BJ (cell line): ENCODE results near the gene NOTCH4. TPM values are rescaled to one million over a fixed set of nuclear protein-coding genes. Genes with fewer than 3 reads are reported as not detected.

Source experiments
- CTCF ChIA-PET: fragments of 350-600 bp; formaldehyde crosslinking; extraction: SDS; loops from one replicate; lab custom pipeline; 2021; ENCODE audit warnings: antibody characterized with exemption, inconsistent platforms; lab: Yijun Ruan, JAX
- POLR2A ChIA-PET: fragments of 300-600 bp; sonication (Branson Sonifier 250); formaldehyde crosslinking; extraction: SDS; loops from one replicate; lab custom pipeline; 2021; ENCODE audit warnings: antibody characterized with exemption; lab: Charles Lee
- DNase-seq: peaks from one replicate; pipeline ENCODE4 v3.0.0-alpha.2; 2011; ENCODE audit warnings: low read depth
- H3K27me3 ChIP-seq: 2 replicates; pipeline ENCODE4 v1.6.0; 2011; ENCODE audit warnings: low read length; ENCODE audit not compliant: control insufficient read depth, insufficient read depth
- H3K36me3 ChIP-seq: 2 replicates; pipeline ENCODE4 v1.5.1; 2011; ENCODE audit warnings: low read length; ENCODE audit not compliant: control insufficient read depth, insufficient read depth
- H3K4me3 ChIP-seq: 2 replicates; pipeline ENCODE4 v1.5.1; 2011; ENCODE audit warnings: low read depth, mild to moderate bottlenecking, control low read depth, low read length
- polyA plus RNA-seq: library from polyadenylated mRNA; depleted of rRNA; stranded (reverse); fragments of >200 nt; gene quantifications from 2 replicates; pipeline ENCODE4 v1.2.3, GENCODE V29; 2011
- TF ChIP-seq, protein P1 (sequence below): IDR thresholded peaks from 2 replicates; pipeline ENCODE4 v1.5.1; 2011; ENCODE audit warnings: low read depth, mild to moderate bottlenecking, control low read depth, inconsistent platforms, low read length, moderate library complexity; ENCODE audit not compliant: insufficient read depth

NOTCH4 gene
- polyA plus RNA-seq, 1 experiment: 0.42 TPM

DNA sequence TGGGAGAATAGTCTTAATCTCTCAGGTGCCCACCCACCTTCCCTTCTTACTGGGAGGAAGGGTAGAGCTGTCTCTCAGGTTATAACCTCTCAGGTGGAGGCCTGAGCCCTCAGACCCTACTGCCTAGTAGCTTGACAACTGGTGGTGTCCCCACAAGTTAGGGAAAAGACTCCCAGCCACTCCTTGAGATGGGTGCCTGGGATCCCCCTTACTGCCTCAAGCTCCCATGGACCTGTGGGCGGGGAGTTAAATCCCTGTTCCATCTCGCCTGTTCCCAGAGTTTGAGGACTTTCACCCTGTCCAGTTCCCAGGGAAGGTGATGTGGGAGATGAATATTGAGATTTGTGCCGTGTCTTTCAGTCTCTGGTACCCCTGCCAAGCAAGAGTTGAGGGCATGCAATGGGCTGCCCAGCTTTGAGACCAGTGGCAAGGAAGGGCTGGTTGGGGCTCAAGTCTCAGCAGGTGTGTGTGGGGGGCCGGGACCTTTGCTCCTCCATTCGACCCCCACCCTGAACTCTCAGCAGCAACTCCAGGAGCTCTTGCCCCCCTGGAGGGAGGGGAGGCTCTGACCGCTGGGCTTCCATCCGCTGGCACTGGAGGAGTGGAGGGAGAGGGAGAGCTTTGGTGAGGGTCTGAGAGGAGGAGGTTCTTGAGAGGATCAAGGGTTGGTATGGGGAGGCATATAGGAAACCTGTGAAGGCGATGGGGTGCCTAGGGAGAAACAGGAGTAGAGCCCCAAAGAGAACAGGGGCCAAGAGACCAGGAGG is 32.8 kb downstream of the NOTCH4 start:
- CTCF ChIA-PET: interaction anchor here (0.6 to 2.1 kb wide), 2 partner anchors 14 to 562 kb away, joined by 3 to 7 read pairs; no protein-coding TSS in a partner anchor
- Histone ChIP-seq H3K36me3 (peaks cover 3% of the 10 kb centered on the region; the same call in 1 of the 2 replicates), H3K4me3 (peak overlapping the region; percentile 74), H3K27me3 (no peaks in the 10 kb centered on the region)
- POLR2A ChIA-PET: interaction anchor here (0.6 to 1.4 kb wide), 2 partner anchors 329 to 781 kb away, joined by 4 read pairs; partner anchors contain the start of gene NEU1
- no peak for DNase-seq
- TF ChIP-seq, protein P1, sequence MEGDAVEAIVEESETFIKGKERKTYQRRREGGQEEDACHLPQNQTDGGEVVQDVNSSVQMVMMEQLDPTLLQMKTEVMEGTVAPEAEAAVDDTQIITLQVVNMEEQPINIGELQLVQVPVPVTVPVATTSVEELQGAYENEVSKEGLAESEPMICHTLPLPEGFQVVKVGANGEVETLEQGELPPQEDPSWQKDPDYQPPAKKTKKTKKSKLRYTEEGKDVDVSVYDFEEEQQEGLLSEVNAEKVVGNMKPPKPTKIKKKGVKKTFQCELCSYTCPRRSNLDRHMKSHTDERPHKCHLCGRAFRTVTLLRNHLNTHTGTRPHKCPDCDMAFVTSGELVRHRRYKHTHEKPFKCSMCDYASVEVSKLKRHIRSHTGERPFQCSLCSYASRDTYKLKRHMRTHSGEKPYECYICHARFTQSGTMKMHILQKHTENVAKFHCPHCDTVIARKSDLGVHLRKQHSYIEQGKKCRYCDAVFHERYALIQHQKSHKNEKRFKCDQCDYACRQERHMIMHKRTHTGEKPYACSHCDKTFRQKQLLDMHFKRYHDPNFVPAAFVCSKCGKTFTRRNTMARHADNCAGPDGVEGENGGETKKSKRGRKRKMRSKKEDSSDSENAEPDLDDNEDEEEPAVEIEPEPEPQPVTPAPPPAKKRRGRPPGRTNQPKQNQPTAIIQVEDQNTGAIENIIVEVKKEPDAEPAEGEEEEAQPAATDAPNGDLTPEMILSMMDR: no peak

DNA sequence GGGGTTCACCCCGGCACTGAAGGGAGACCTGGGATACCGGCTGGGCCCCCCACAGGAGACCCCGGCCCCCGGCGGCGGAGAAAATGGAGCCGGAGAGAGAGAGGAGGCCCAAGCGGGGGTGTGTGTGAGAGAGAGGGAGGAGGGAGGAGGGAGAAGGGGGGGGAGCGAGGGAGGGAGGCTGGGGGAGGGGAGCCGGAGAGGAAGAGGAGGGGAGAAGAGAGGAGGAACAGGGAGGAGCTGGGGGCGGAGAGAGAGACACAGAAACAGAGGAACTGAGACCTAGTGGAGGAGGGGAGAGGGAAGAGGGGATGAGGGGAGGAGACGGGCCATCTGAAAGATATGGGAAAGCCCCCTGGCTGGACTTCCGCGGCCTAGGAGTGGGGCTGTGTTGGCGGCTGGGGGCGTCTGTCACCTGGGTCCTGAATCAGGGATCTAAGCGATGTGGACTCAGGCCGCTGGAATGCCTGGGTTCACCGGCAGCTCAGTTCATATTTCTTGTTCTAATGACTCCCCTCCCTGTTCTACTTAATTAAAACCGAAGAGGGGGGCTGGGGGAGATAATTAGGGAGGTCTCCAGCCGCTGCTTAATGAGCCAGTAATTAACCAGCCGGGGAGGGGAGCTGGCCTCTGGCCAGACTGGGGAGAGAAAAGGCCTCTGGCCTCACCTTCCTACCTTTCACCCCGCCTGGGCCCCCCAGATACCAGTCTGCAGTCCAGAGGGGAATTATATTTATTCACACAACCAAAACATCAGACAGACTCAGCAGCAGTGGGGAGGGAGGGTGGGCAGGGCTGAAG is 33.6 kb downstream of the NOTCH4 start, which contains the start of gene PBX2:
PBX2 (minus strand) TSS at position 149 of the 798 bp plus-strand sequence. CDS start 287 bp downstream, outside the sequence.
- peak; percentile 38 for DNase-seq
- TF ChIP-seq, protein P1: no peak
- Histone ChIP-seq H3K4me3 (peak within 1 kb of the TSS; percentile 74), H3K36me3 (peaks cover 3% of the 10 kb centered on the region; the same call in 1 of the 2 replicates), H3K27me3 (no peaks in the 10 kb centered on the region)
- ChIA-PET CTCF (interaction anchor here (0.6 to 2.1 kb wide), 3 partner anchors 13 to 561 kb away, joined by 3 to 8 read pairs (median 7); no protein-coding TSS in a partner anchor), POLR2A (interaction anchor here (0.6 to 1.4 kb wide), 5 partner anchors 13 to 781 kb away, joined by 4 to 6 read pairs (median 4); partner anchors contain the start of gene NEU1)

DNA sequence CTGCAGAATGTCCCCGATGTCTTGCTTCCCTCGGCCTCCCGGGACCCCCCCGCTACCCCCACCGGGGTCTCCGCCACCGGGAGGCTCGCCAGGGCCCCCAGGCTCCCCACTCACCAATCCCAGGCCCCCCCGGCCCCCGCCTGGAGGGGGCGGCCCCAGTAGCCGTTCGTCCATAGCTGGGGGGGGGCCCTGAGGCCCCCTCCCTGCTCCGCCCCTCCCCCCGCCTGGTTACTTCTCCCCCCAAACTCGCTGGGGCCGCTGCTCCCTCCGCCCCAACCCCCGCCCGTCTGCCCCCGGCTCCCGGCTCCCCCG is 34.2 kb downstream of the NOTCH4 start:
- DNase-seq: no peak
- TF ChIP-seq, protein P1: no peak
- no peaks in the 10 kb centered on the region for H3K27me3 ChIP-seq
- H3K36me3 ChIP-seq: peaks cover 3% of the 10 kb centered on the region; the same call in 1 of the 2 replicates
- POLR2A ChIA-PET: interaction anchor here (0.8 kb wide), 1 partner anchor 12 kb away, joined by 6 read pairs; no protein-coding TSS in a partner anchor
- CTCF ChIA-PET: interaction anchor here (1.8 to 2.1 kb wide), 2 partner anchors 13 to 71 kb away, joined by 7 to 8 read pairs; no protein-coding TSS in a partner anchor
- peak overlapping the region; percentile 74 for H3K4me3 ChIP-seq

DNA sequence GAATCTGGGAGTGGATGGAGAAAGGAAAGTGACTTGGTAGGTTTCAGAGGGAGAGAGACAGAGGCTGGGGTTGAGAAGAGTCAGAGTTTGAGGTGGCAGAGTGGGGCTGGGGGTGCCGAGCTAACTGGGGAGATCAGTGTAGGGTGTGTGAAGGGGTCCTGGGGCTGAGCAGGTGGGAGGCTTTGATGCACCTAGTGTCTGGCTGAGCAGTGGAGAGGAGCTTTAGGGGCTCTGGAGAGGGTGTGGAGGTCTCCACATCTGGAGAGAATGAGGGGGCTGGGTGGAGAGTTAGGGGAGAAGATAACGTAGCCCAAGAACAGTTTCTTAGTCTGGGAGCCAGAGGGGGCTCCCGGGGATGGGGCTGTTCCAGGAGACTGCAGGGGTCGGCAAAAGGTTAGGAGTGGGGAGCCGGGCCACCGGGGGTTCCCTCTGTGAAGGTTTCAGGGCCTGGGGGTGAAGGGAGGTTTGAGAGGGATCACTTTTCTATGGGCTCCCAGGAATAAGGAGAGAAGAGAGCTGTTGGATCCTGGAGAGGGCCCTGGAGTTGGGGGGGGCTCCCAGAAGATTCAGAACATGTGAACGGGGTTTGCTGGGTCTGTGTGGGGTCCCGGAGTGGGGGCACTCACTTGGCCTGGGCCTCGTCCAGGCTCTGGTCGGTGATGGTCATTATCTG is 34.7 kb downstream of the NOTCH4 start:
- CTCF ChIA-PET: interaction anchor here (0.6 to 1.8 kb wide), 2 partner anchors 41 to 71 kb away, joined by 3 to 8 read pairs; no protein-coding TSS in a partner anchor
- POLR2A ChIA-PET: interaction anchor here (1.1 kb wide), 1 partner anchor 12 kb away, joined by 7 read pairs; no protein-coding TSS in a partner anchor
- no peak for DNase-seq
- H3K36me3 ChIP-seq: peaks cover 3% of the 10 kb centered on the region; the same call in 1 of the 2 replicates
- H3K27me3 ChIP-seq: no peaks in the 10 kb centered on the region
- TF ChIP-seq, protein P1: no peak
- peak overlapping the region; percentile 74 for H3K4me3 ChIP-seq
